HepG2 (cell line): Measurements from ENCODE around the gene SYCE3. TPM values are rescaled to one million over a fixed set of nuclear protein-coding genes. Genes with fewer than 3 reads are reported as not detected.

Source experiments
- CBX2 ChIP-seq, 2 experiments: fragments of 200-600 bp in 1 of 2; sonication (generic); formaldehyde crosslinking in 1 of 2; IDR thresholded peaks; 2 replicates each; pipeline versions ENCODE4 v1.7.0 to v1.8.1; 2018 to 2022; ENCODE audit warnings: low read depth in 2 of 2, low read length in 1 of 2, mild to moderate bottlenecking in 1 of 2, missing genetic modification reagents in 1 of 2
- CENPX ChIP-seq: sonication (generic); formaldehyde crosslinking; IDR thresholded peaks from 2 replicates; pipeline ENCODE4 v1.9.0; 2021; ENCODE audit warnings: mild to moderate bottlenecking, missing genetic modification reagents, moderate library complexity
- DMTF1 ChIP-seq: sonication (generic); formaldehyde crosslinking; IDR thresholded peaks from 2 replicates; pipeline ENCODE4 v1.4.0; 2020; ENCODE audit warnings: mild to moderate bottlenecking, missing genetic modification reagents
- E2F5 ChIP-seq: sonication (generic); formaldehyde crosslinking; conservative IDR thresholded peaks from 2 replicates; pipeline ENCODE4 v1.4.0; 2020; ENCODE audit warnings: missing genetic modification reagents
- KIAA2018 ChIP-seq: sonication (generic); formaldehyde crosslinking; IDR thresholded peaks from 2 replicates; pipeline ENCODE4 v1.5.0; 2020; ENCODE audit warnings: mild to moderate bottlenecking, missing genetic modification reagents, borderline replicate concordance
- MXD1 ChIP-seq: sonication (generic); formaldehyde crosslinking; IDR thresholded peaks from 2 replicates; pipeline ENCODE4 v1.4.0; 2020; ENCODE audit warnings: mild to moderate bottlenecking, missing genetic modification reagents
- NFKB2 ChIP-seq: sonication (generic); formaldehyde crosslinking; IDR thresholded peaks from 2 replicates; pipeline ENCODE4 v1.4.0; 2020; ENCODE audit warnings: missing genetic modification reagents, borderline replicate concordance
- POLR2AphosphoS5 ChIP-seq: IDR thresholded peaks from 2 replicates; pipeline ENCODE4 v1.6.1; 2012; ENCODE audit warnings: low read depth, low read length
- SMAD1 ChIP-seq: sonication (generic); formaldehyde crosslinking; IDR thresholded peaks from 2 replicates; pipeline ENCODE4 v1.4.0; 2020; ENCODE audit warnings: missing genetic modification reagents, low read depth, mild to moderate bottlenecking, borderline replicate concordance
- ZNF12 ChIP-seq: sonication (generic); formaldehyde crosslinking; IDR thresholded peaks from 2 replicates; pipeline ENCODE4 v1.5.0; 2020; ENCODE audit warnings: missing genetic modification reagents
- ZNF234 ChIP-seq: sonication (generic); formaldehyde crosslinking; conservative IDR thresholded peaks from 2 replicates; pipeline ENCODE4 v1.5.1; 2020; ENCODE audit warnings: mild to moderate bottlenecking, missing genetic modification reagents
- ZNF652 ChIP-seq: IDR thresholded peaks from 2 replicates; pipeline ENCODE4 v1.6.1; 2016; ENCODE audit warnings: low read depth, borderline replicate concordance
- ZNF713 ChIP-seq: sonication (generic); formaldehyde crosslinking; IDR thresholded peaks from 2 replicates; pipeline ENCODE4 v1.4.0; 2020; ENCODE audit warnings: mild to moderate bottlenecking, missing genetic modification reagents
- ZNF770 ChIP-seq: sonication (generic); formaldehyde crosslinking; IDR thresholded peaks from 2 replicates; pipeline ENCODE4 v1.5.0; 2020; ENCODE audit warnings: mild to moderate bottlenecking, missing genetic modification reagents
- ZNF841 ChIP-seq: sonication (generic); formaldehyde crosslinking; IDR thresholded peaks from 2 replicates; pipeline ENCODE4 v1.8.1; 2023; ENCODE audit warnings: missing genetic modification reagents, borderline replicate concordance
- polyA plus RNA-seq, 8 experiments: library from polyadenylated mRNA; depleted of rRNA in 3 of 8; stranded (reverse) in 7 of 8; unstranded in 1 of 8; fragments of >200 nt; fragmentation: Illumina TruSeq in 4 of 8; extraction: Trizol in 4 of 8; gene quantifications; 2 replicates each; pipeline versions ENCODE4 v1.2.1 to v1.2.3, GENCODE V29; 2011 to 2016; ENCODE audit warnings: low read depth in 4 of 8, missing spikeins in 1 of 8, mixed read lengths in 1 of 8; ENCODE audit not compliant: insufficient read depth in 1 of 8
- total RNA-seq, 5 experiments: library from RNA; depleted of rRNA; stranded (reverse); fragments of >200 nt; fragmentation: Illumina TruSeq; extraction: Trizol; gene quantifications; 2 replicates each; pipeline ENCODE4 v1.2.3, GENCODE V29; 2016; ENCODE audit warnings: low read depth in 1 of 5

SYCE3 gene
- total and polyA plus RNA-seq, 2 of the 13 experiments (the other 11 are each of a cell fraction or from before 2014, with no cell fraction given) = not detected

- TF ChIP-seq KIAA2018 (CRISPR knock-in tag) (no peak), SMAD1 (no peak), ZNF770 (CRISPR knock-in tag) (no peak), CBX2 (IDR thresholded peaks at IDR 0.05; ENCODE audit: low read depth, low read length) (no peak), CBX2 (CRISPR knock-in tag; IDR thresholded peaks at IDR 0.05; ENCODE audit: low read depth) (no peak), POLR2AphosphoS5 (peak; percentile 52), ZNF713 (CRISPR knock-in tag) (no peak), DMTF1 (CRISPR knock-in tag) (no peak), E2F5 (CRISPR knock-in tag) (peak; percentile 70; the same call in 1 of the 2 replicates), ZNF234 (no peak), ZNF841 (CRISPR knock-in tag) (no peak; the same call in 1 of the 2 replicates), ZNF12 (CRISPR knock-in tag) (no peak), MXD1 (CRISPR knock-in tag) (no peak), NFKB2 (CRISPR knock-in tag) (peak; percentile 84), ZNF652 (CRISPR knock-in tag) (no peak), CENPX (CRISPR knock-in tag) (no peak)
These were observed 55.2 kb downstream of the SYCE3 start, which contains the start of gene LMF2 (continued) for GRCh38 chr22:50507421-50507990.
